Hepatocyte (in vitro differentiated cells): ENCODE measurements around the gene SLC66A1. TPM values are rescaled to one million over a fixed set of nuclear protein-coding genes. Genes with fewer than 3 reads are reported as not detected.

Experiments used
- DNase-seq: peaks from one replicate; pipeline ENCODE4 v3.0.0-alpha.2; 2016; ENCODE audit warnings: low spot score
- H2AFZ ChIP-seq: fragments of 200-600 bp; sonication (generic); 2 replicates; pipeline ENCODE4 v1.6.0; 2016; ENCODE audit warnings: antibody characterized with exemption, mild to moderate bottlenecking
- H3K27ac ChIP-seq: fragments of 200-600 bp; sonication (generic); 2 replicates; pipeline ENCODE4 v1.5.1; 2016; ENCODE audit warnings: mild to moderate bottlenecking
- H3K27me3 ChIP-seq: fragments of 200-600 bp; sonication (generic); 2 replicates; pipeline ENCODE4 v1.6.1; 2016
- H3K36me3 ChIP-seq: fragments of 200-600 bp; sonication (generic); replicated peaks from 2 replicates; pipeline ENCODE4 v1.5.1; 2016; ENCODE audit warnings: low read depth; ENCODE audit not compliant: insufficient read depth
- H3K4me1 ChIP-seq: fragments of 200-600 bp; sonication (generic); 2 replicates; pipeline ENCODE4 v1.5.1; 2016; ENCODE audit warnings: mild to moderate bottlenecking, moderate library complexity; ENCODE audit not compliant: insufficient read depth
- H3K4me2 ChIP-seq: fragments of 200-600 bp; sonication (generic); 2 replicates; pipeline ENCODE4 v1.6.0; 2016
- H3K4me3 ChIP-seq: fragments of 200-600 bp; sonication (generic); 2 replicates; pipeline ENCODE4 v1.5.1; 2016; ENCODE audit warnings: mild to moderate bottlenecking
- H3K79me2 ChIP-seq: fragments of 200-600 bp; sonication (generic); 2 replicates; pipeline ENCODE4 v1.6.0; 2017; ENCODE audit warnings: mild to moderate bottlenecking
- H3K9me2 ChIP-seq: fragments of 200-600 bp; sonication (generic); replicated peaks from 2 replicates; pipeline ENCODE4 v1.6.0; 2017; ENCODE audit warnings: mild to moderate bottlenecking; ENCODE audit not compliant: insufficient read depth
- H3K9me3 ChIP-seq: fragments of 200-600 bp; sonication (generic); 2 replicates; pipeline ENCODE4 v1.5.1; 2016; ENCODE audit warnings: low read depth, mild to moderate bottlenecking
- H4K20me1 ChIP-seq: fragments of 200-600 bp; sonication (generic); 2 replicates; pipeline ENCODE4 v1.6.0; 2016; ENCODE audit warnings: mild to moderate bottlenecking; ENCODE audit not compliant: insufficient read depth, poor library complexity, severe bottlenecking
- EZH2 ChIP-seq: fragments of 200-600 bp; sonication (generic); IDR thresholded peaks from 2 replicates; pipeline ENCODE4 v1.6.1; 2016; ENCODE audit warnings: antibody characterized with exemption, mild to moderate bottlenecking, borderline replicate concordance
- EZH2phosphoT487 ChIP-seq: fragments of 200-600 bp; sonication (generic); IDR thresholded peaks from one replicate; pipeline ENCODE4 v1.6.1; 2018; ENCODE audit warnings: antibody characterized with exemption, mild to moderate bottlenecking, low read depth, moderate library complexity; ENCODE audit not compliant: unreplicated experiment, severe bottlenecking
- whole genome bisulfite sequencing: methylation state at CpG from one replicate; pipeline ENCODE4 v1.1.6; 2016; ENCODE audit warnings: low lambda C conversion rate; ENCODE audit errors: missing lambda C conversion rate; 5-methylcytosine and 5-hydroxymethylcytosine counted together
- polyA plus RNA-seq: library from polyadenylated mRNA; unstranded; fragments of >200 nt; fragmentation: Nextera tagmentation; extraction: Ambion mirVana; gene quantifications from 2 replicates; pipeline ENCODE4 v1.2.1, GENCODE V29; 2016
- total RNA-seq: library from RNA; depleted of rRNA; stranded (reverse); fragments of >200 nt; gene quantifications from 2 replicates; pipeline ENCODE4 v1.2.3, GENCODE V29; 2014
- TF ChIP-seq, protein P1 (sequence below): fragments of 200-600 bp; sonication (generic); IDR thresholded peaks from 2 replicates; pipeline ENCODE4 v1.5.1; 2016; ENCODE audit warnings: antibody characterized with exemption, mild to moderate bottlenecking; ENCODE audit not compliant: poor library complexity

SLC66A1 gene
- total and polyA plus RNA-seq, 2 experiments from 2014 or later: 28.2 to 39.6 TPM

DNA sequence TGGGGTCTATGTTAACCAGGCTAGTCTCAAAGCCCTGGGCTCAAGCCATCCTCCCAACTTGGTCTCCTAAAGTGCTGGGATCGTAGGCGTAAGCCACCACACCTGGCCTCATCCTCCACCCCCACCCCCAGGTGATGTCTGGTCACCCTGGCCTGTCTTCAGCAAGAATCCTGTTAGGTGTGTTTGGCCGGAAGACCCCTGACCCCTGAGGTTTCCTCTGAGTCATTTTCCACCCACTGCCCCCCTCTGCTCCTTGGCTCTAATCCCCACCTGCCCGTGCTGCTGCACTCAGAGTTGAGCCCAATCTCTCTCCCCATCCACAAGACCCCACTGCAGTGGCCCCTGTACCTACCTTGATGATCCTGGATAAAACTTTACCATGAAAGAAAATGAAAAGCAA lies 25.2 kb downstream of the SLC66A1 start:
- Histone ChIP-seq H2AFZ (no peak overlapping the region), H3K27ac (no peak overlapping the region), H3K27me3 (no peaks in the 10 kb centered on the region), H3K4me2 (no peak overlapping the region), H3K9me3 (no peaks in the 10 kb centered on the region), H4K20me1 (no peaks in the 10 kb centered on the region), H3K4me1 (no peaks in the 10 kb centered on the region), H3K79me2 (no peaks in the 10 kb centered on the region), H3K9me2 (no peaks in the 10 kb centered on the region), H3K4me3 (no peak overlapping the region), H3K36me3 (no peaks in the 10 kb centered on the region)
- no peak for DNase-seq
- 91% methylated on average over 4 of the region's 4 CpGs for WGBS
- TF ChIP-seq EZH2 (no peak), EZH2phosphoT487 (no peak)
- TF ChIP-seq, protein P1, sequence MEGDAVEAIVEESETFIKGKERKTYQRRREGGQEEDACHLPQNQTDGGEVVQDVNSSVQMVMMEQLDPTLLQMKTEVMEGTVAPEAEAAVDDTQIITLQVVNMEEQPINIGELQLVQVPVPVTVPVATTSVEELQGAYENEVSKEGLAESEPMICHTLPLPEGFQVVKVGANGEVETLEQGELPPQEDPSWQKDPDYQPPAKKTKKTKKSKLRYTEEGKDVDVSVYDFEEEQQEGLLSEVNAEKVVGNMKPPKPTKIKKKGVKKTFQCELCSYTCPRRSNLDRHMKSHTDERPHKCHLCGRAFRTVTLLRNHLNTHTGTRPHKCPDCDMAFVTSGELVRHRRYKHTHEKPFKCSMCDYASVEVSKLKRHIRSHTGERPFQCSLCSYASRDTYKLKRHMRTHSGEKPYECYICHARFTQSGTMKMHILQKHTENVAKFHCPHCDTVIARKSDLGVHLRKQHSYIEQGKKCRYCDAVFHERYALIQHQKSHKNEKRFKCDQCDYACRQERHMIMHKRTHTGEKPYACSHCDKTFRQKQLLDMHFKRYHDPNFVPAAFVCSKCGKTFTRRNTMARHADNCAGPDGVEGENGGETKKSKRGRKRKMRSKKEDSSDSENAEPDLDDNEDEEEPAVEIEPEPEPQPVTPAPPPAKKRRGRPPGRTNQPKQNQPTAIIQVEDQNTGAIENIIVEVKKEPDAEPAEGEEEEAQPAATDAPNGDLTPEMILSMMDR: no peak

DNA sequence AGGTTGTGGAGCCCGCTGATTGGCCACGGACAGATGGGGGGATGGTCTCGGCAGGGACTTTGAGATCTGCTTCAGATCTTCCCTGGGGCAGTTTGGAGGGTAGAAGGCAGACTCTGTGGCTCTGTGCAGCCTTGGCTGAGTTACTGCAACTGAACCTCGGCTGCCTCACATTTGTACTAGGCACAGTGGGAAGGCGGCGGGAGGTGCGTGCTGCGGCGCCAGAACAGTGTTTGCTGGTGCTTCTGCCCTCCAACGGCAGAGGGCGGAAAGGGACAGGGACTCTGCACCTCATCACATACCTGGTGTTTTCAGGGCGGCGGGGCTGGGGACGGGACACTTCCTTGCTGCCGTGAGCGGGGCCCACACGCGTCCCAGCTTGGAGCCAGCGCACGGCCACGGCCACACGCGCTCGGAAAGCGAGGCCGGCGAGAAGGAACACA lies 26.2 kb downstream of the SLC66A1 start:
- Histone ChIP-seq H3K4me1 (no peaks in the 10 kb centered on the region), H3K79me2 (no peaks in the 10 kb centered on the region), H3K4me2 (peak overlapping the region; percentile 62), H3K9me3 (no peaks in the 10 kb centered on the region), H3K27me3 (no peaks in the 10 kb centered on the region), H3K27ac (no peak overlapping the region), H2AFZ (no peak overlapping the region), H3K36me3 (no peaks in the 10 kb centered on the region), H4K20me1 (no peaks in the 10 kb centered on the region), H3K9me2 (no peaks in the 10 kb centered on the region), H3K4me3 (no peak overlapping the region)
- no peak for TF ChIP-seq EZH2
- TF ChIP-seq, protein P1: peak; percentile 36
- 57% methylated on average over 27 of the region's 27 CpGs for WGBS
- peak; percentile 66 for DNase-seq

DNA sequence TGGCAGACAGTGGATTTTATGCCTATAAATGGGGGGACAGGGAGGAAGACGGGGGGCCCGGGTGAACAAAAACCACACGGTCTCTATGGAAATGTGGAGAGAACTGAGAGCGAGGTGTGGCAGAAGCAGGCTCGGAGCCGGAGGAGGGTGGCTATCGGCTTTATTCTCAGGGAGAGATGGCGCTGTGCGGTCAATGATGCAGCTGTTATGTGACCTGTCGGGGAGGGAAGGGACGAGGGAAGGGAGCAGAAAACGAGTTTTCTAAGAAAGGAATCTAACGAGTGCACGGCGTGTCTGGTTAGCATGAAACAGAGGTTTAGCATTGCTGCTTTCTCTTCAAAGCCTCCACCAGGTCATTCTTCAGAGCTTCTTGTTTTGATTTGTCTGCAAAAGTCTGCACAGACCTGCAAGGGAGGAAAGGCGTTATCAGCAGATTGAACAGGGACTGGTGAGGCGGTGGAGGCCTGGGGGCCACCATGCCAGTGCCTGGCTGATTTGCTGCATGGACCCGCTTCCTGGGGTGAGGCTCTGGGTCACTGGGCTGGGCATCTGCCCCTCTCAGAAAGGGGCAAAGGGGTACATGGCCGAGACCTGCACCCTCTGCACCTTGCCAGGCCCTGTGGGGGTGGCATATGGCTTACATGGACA lies 27.2 kb downstream of the SLC66A1 start:
- Histone ChIP-seq H3K4me3 (no peak overlapping the region), H4K20me1 (no peaks in the 10 kb centered on the region), H3K27ac (no peak overlapping the region), H3K4me1 (no peaks in the 10 kb centered on the region), H3K27me3 (no peaks in the 10 kb centered on the region), H3K4me2 (no peak overlapping the region), H3K79me2 (no peaks in the 10 kb centered on the region), H3K9me2 (no peaks in the 10 kb centered on the region), H3K36me3 (no peaks in the 10 kb centered on the region), H2AFZ (no peak overlapping the region), H3K9me3 (no peaks in the 10 kb centered on the region)
- no peak for DNase-seq
- TF ChIP-seq EZH2 (no peak), EZH2phosphoT487 (no peak)
- TF ChIP-seq, protein P1: no peak
- 78% methylated on average over 19 of the region's 19 CpGs for WGBS
